Measurements from ENCODE around the gene IMMP1L.

DNA sequence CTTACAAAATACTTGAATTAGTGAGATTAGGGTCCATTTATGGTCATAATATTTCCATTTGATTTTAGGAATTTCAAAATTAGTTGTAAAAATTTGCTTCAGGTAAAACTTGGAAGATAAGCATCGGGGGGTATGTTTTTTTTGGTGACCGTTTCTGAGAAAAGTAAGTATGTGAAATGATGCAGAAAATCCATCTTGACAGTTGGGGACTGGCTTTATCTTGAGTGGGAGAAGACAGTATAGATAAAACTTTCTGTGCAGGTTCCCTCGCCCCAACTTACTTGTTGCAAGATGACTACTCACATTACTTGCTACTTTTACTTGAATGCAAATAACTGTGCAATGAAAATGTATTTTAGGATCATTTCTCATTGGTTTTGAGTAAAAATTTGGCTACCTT is 90.3 kb downstream of the IMMP1L start:
- TF ChIP-seq, protein P1, sequence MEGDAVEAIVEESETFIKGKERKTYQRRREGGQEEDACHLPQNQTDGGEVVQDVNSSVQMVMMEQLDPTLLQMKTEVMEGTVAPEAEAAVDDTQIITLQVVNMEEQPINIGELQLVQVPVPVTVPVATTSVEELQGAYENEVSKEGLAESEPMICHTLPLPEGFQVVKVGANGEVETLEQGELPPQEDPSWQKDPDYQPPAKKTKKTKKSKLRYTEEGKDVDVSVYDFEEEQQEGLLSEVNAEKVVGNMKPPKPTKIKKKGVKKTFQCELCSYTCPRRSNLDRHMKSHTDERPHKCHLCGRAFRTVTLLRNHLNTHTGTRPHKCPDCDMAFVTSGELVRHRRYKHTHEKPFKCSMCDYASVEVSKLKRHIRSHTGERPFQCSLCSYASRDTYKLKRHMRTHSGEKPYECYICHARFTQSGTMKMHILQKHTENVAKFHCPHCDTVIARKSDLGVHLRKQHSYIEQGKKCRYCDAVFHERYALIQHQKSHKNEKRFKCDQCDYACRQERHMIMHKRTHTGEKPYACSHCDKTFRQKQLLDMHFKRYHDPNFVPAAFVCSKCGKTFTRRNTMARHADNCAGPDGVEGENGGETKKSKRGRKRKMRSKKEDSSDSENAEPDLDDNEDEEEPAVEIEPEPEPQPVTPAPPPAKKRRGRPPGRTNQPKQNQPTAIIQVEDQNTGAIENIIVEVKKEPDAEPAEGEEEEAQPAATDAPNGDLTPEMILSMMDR (IDR thresholded peaks at IDR 0.05; ENCODE audit: low read depth, low read length) = no peak
- TF ChIP-seq EZH2phosphoT487 (IDR thresholded peaks at IDR 0.05; ENCODE audit: low read depth) = no peak

Measured in OCI-LY3 (cell line).